Left ventricle myocardium inferior (tissue), 1 donor: Measurements from ENCODE around the gene CHD5. TPM values are rescaled to one million over a fixed set of nuclear protein-coding genes. Genes with fewer than 3 reads are reported as not detected.

Experiments
- DNase-seq: peaks from one replicate; pipeline ENCODE4 v3.0.0-alpha.2; 2020
- H3K27ac ChIP-seq: fragments of 200-600 bp; replicated peaks from 2 replicates; pipeline ENCODE4 v1.8.0; 2021
- H3K27me3 ChIP-seq: fragments of 200-600 bp; 2 replicates; pipeline ENCODE4 v1.8.0; 2021; ENCODE audit warnings: low read depth
- H3K36me3 ChIP-seq: fragments of 200-600 bp; 2 replicates; pipeline ENCODE4 v1.8.0; 2021
- H3K4me1 ChIP-seq: fragments of 200-600 bp; 2 replicates; pipeline ENCODE4 v1.8.0; 2021
- H3K4me3 ChIP-seq: fragments of 200-600 bp; 2 replicates; pipeline ENCODE4 v1.8.0; 2021; ENCODE audit warnings: mild to moderate bottlenecking, moderate library complexity
- H3K9me3 ChIP-seq: fragments of 200-600 bp; replicated peaks from 2 replicates; pipeline ENCODE4 v1.8.0; 2021
- CTCF ChIP-seq: fragments of 200-600 bp; IDR thresholded peaks from 2 replicates; pipeline ENCODE4 v1.8.0; 2021; ENCODE audit warnings: antibody characterized with exemption, mild to moderate bottlenecking, borderline replicate concordance
- intact Hi-C: fragments of 100-400 bp; cut with micrococcal nuclease; formaldehyde crosslinking; loops from one replicate; pipeline ENCODE4 v1.11.0; 2022
- total RNA-seq: library from RNA; stranded (reverse); fragmentation: NEBNext Ultra II Directional; extraction: Animal tissue kit (Norgen Biotek cat#: 25700); gene quantifications from one replicate; pipeline ENCODE4 v1.2.1, GENCODE V29; 2021
- donor health status: DM: no; HTN: yes; CAD: no; lungs with severe emphysema.

CHD5 gene
- total RNA-seq, 1 donor from 2014 or later, result 0.19 TPM

GRCh38 chr1:6098303-6099215, 81.6 kb downstream of the CHD5 start:
- intact Hi-C loops, result no loop called here
- Histone ChIP-seq H3K27me3 (peaks cover 28% of the 10 kb centered on the region), H3K27ac (peak overlapping the region; percentile 67), H3K4me3 (peak overlapping the region; percentile 21), H3K36me3 (no peaks in the 10 kb centered on the region), H3K9me3 (no peaks in the 10 kb centered on the region), H3K4me1 (peaks cover 20% of the 10 kb centered on the region)
- peak; percentile 44 for DNase-seq
- no peak for TF ChIP-seq CTCF

- Histone ChIP-seq H3K27ac (peak overlapping the region; percentile 67), H3K36me3 (no peaks in the 10 kb centered on the region), H3K9me3 (no peaks in the 10 kb centered on the region), H3K4me3 (peak overlapping the region; percentile 21), H3K4me1 (peaks cover 20% of the 10 kb centered on the region), H3K27me3 (peaks cover 20% of the 10 kb centered on the region)
- peak; percentile 23 for DNase-seq
- intact Hi-C loops, result no loop called here
- TF ChIP-seq CTCF, result no peak
Observed at GRCh38 chr1:6097824-6098223, 82.3 kb downstream of the CHD5 start.

- Histone ChIP-seq H3K9me3 (no peaks in the 10 kb centered on the region), H3K4me3 (no peak overlapping the region), H3K4me1 (peaks cover 20% of the 10 kb centered on the region), H3K36me3 (no peaks in the 10 kb centered on the region), H3K27me3 (peaks cover 14% of the 10 kb centered on the region), H3K27ac (no peak overlapping the region)
- no peak for TF ChIP-seq CTCF
- intact Hi-C loops, result no loop called here
- DNase-seq, result no peak
Observed at GRCh38 chr1:6097117-6097595, 83.0 kb downstream of the CHD5 start.

GRCh38 chr1:6096243-6097116, 83.6 kb downstream of the CHD5 start:
- peaks cover 20% of the 10 kb centered on the region for H3K4me1 ChIP-seq
- DNase-seq, result peak; percentile 12
- peaks cover 9% of the 10 kb centered on the region for H3K27me3 ChIP-seq
- no peak for TF ChIP-seq CTCF
- H3K9me3 ChIP-seq, result no peaks in the 10 kb centered on the region
- intact Hi-C loops, result no loop called here
- H3K4me3 ChIP-seq, result no peak overlapping the region
- H3K36me3 ChIP-seq, result no peaks in the 10 kb centered on the region
- no peak overlapping the region for H3K27ac ChIP-seq

GRCh38 chr1:6095511-6096242, 84.4 kb downstream of the CHD5 start:
- intact Hi-C loops, result no loop called here
- Histone ChIP-seq H3K4me1 (peaks cover 20% of the 10 kb centered on the region), H3K36me3 (no peaks in the 10 kb centered on the region), H3K4me3 (no peak overlapping the region), H3K27ac (no peak overlapping the region), H3K27me3 (peaks cover 3% of the 10 kb centered on the region), H3K9me3 (no peaks in the 10 kb centered on the region)
- no peak for TF ChIP-seq CTCF
- DNase-seq, result peak; percentile 12
